NB4 (cell line): Measurements from ENCODE around the gene AMOTL2.

Experiments
- MYC ChIP-seq: IDR thresholded peaks from 2 replicates; pipeline ENCODE4 v1.6.1; 2011; ENCODE audit warnings: low read depth, low read length
- POLR2A ChIP-seq: IDR thresholded peaks from 2 replicates; pipeline ENCODE4 v1.6.1; 2011; ENCODE audit warnings: mild to moderate bottlenecking; ENCODE audit not compliant: insufficient read length; ENCODE audit errors: extremely low read depth
- TF ChIP-seq, protein P1 (sequence below): IDR thresholded peaks from one replicate; pipeline ENCODE4 v1.5.1; 2012; ENCODE audit warnings: low read depth, low read length
- TF ChIP-seq, protein P2 (sequence below): IDR thresholded peaks from 2 replicates; pipeline ENCODE4 v1.6.1; 2011; ENCODE audit warnings: low read depth, low read length

DNA sequence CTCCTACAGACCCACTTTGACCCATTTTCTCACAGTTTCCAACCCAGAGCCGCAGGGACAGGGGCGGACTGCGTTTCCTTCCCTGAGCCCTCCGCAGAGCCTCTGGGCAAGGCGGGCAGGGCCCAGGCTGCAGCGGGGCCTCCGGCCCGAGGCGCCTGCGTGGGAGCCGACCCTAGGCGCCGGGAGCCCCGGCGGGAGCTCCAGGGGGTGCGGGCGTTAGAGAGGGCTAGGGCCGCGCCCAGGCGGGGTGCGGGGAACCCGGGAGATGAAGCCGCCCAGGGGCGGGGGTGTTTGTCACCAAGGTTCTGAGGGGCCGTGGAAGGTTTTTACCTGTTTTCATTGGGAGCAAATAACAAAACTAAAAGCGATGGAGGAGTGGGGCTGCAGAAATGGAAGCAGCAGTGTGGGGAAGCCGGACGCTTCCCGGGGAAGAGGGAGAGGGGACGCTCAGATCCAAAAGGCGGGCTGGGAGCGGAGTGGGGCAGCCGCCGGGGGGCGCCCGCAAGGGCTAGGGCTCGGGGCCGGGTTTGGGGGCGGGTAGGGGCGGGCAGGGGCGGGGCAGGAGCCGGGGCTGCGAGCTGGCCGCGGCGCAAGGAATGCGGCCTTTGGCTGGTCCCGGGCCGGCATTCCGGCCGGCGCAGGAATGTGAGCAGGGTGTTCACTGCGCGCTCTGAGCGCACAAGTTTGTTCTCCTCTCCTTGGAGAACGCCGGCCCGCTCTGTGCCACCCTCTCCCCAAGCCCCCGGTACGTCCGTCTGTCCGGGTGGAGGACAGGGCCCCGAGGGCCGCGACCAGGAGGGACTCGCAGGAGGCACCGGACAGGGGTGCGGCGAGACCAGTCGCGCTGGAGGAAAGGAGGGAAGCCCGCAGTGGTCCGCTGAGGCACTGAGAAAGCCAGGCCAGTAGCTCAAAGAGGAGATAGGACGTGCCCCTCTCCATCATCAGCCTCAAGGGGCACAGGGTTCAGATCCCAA is 61.1 kb downstream of the AMOTL2 start:
- TF ChIP-seq, protein P1, sequence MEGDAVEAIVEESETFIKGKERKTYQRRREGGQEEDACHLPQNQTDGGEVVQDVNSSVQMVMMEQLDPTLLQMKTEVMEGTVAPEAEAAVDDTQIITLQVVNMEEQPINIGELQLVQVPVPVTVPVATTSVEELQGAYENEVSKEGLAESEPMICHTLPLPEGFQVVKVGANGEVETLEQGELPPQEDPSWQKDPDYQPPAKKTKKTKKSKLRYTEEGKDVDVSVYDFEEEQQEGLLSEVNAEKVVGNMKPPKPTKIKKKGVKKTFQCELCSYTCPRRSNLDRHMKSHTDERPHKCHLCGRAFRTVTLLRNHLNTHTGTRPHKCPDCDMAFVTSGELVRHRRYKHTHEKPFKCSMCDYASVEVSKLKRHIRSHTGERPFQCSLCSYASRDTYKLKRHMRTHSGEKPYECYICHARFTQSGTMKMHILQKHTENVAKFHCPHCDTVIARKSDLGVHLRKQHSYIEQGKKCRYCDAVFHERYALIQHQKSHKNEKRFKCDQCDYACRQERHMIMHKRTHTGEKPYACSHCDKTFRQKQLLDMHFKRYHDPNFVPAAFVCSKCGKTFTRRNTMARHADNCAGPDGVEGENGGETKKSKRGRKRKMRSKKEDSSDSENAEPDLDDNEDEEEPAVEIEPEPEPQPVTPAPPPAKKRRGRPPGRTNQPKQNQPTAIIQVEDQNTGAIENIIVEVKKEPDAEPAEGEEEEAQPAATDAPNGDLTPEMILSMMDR = no peak
- TF ChIP-seq, protein P2, sequence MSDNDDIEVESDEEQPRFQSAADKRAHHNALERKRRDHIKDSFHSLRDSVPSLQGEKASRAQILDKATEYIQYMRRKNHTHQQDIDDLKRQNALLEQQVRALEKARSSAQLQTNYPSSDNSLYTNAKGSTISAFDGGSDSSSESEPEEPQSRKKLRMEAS = no peak
- TF ChIP-seq MYC = no peak
- no peak for TF ChIP-seq POLR2A
